COLO829 (cell line): ENCODE results near the gene SND1.
A peak's percentile ranks its signal among the peaks of the same experiment; 100 is the strongest.
"Not testable (repeated sequence)": the region's sequence is repeated elsewhere in the genome, so short reads cannot be mapped to it uniquely, and the experiment has no call there.

Experiments used
- DNase-seq: peaks from one replicate; pipeline ENCODE4 v3.0.0; 2012; ENCODE audit warnings: low spot score

Gene SND1

DNA sequence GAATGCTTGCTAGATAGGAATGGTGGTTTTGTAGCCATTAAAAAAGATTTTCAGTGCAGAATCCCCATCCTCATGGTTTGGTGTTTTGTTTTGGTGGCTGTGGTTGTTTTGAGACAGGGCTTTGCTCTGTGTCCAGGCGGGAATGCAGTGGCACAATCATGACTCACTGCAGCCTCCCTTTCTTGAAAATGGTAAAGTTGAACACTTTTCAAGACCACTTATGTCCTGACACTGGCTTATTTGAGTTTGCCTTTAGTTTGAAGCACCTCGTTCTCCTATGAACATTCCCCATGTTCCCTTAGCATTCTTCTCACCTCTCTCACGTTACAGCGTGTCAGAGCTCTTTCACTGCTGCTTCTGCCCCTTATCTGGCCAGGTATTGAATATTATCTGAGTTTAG, 239.2 kb downstream of the SND1 start:
- DNase-seq = no peak

DNA sequence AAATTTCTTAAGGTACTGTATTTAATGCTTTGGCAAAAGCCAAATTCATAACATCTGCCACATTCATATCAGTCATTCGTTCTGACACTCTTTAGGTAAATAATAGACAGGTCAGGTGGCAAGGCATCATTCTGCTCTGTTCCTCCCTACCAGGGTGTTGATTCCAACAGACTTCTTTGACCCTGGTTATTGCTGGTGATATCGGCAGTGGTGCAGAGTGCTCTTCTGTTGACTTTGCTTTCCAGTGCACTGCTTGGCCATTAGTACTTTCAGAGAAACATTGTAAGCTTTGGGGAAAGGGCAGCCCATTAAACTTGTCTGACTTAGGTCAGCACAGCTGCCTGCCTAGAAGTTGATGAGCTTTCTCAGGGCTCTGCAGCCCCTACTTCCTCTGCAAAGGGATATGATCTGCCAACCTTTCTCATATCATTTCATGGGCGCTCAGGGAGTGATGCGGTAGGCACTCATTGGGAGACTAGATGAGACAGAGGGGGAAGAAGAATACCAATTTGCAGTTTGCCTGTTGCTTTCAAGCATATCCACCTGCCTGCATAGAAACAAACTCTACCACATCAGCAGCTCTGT, 240.0 kb downstream of the SND1 start:
- DNase-seq = no peak

GRCh38 chr7:127892488-127893314, 240.7 kb downstream of the SND1 start:
- no peak for DNase-seq

DNA sequence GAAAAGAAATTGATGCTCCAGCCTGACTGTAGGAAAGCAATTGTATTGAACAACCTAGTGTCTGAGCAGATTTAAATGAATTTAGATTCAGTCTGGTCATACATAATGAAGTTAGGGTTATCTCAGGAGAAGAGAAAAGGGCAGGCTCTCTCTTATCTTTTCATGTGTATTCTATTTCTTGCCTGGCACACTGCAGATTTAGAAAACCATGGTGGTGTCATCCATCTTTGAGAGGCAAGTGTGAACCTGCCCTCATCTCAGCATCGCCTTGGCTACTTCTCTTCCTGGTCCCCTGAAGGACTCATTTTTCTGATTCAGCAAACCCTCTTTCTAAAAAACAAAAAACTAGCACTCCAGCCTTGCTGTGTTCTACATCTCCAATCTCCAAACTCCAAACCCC, 241.6 kb downstream of the SND1 start:
- DNase-seq = no peak

DNA sequence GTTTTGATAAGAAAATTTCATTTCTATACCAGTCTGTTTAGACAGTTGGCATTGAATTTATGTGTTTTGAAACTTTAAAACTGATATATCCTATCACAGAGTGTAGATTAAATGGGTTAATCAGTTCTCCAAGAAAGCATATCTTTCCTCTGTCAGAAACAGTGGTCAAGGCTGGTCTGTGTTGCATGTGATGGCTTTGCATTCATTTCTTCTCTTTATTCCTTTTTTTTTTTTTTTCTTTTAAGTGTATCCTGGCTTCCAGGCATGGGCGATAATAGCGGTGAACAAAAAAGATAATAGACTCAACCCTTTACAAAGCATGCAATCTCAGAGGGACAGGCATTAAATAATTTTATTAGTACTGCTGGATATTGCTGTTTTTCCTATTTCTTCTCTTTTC, 242.6 kb downstream of the SND1 start:
- DNase-seq = no peak

DNA sequence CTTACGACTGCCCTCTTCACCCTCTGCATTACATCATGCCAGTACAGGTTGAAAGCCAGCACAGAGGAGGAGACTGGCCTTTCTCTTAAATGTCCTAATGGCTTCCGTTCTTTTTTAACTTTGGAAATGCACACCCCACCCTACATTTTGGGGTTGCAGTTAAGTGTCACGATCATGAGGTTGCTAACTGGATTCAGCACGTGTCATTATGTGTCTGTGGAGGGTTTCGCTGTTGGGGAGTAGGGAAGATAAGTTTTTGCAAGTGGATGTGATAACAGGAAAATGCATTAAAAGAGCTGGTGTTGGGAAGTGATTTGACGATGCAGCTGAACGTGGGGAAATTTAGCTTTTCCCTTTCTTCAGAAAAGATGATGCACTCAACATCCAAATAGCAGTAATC, 243.4 kb downstream of the SND1 start:
- DNase-seq = no peak

- DNase-seq = peak; percentile 47
Observed at GRCh38 chr7:127895814-127896280, 243.9 kb downstream of the SND1 start.

- DNase-seq = no peak
Observed at GRCh38 chr7:127896659-127897058, 244.7 kb downstream of the SND1 start.

DNA sequence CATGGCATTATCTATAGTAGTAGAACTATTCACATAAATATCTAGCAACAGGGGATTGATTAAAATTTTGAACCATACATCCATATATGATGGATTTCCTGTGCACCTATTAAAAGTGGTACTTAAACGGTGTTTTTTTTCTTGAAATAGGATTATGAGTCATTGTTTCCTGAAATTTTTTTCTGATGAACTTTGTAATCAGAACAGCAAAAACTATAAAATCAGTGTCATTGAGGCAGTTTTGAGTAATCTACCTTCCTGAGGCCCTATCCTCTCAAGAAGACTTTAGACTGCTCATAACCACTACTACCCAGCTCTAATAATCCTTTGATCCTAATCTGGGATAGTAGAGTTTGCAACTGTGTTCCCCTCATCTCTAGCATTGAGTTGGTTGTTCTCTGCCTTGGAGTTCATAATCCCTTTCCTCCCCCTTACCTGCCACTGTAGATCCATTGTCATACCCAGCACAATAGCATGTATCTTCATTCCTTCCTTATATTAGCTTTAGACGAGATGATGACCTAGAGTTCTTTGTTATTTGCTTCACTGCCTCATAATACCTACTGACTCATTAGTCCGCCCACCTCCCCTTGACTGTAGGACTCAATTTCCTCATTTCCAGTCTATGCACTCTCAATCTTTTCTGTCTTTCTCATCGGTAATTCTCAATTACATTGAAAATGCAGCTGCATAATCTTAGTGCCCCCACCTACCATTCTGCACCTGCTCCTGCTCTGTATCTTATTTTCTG, 245.9 kb downstream of the SND1 start:
- no peak for DNase-seq

DNA sequence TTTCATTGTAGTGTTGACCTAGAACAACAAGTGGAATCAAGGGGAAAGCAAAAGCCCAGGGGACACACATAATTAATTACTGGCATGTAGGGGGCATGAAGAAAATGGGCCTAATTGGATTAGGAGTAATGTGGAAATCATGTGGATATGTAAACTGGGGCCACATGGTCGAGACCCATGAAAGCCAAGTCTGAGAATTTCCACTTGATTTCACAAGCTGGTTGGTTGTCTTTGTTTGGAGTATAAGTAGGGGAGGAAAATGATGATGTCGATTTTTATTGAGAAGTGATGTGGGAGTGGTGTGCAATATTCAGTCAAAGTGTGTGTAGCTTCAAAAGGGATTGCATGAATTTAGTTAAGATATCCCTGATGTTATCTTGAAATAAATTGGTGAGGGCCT, 247.4 kb downstream of the SND1 start:
- DNase-seq = no peak

- no peak for DNase-seq
Observed at GRCh38 chr7:127900141-127900540, 248.1 kb downstream of the SND1 start.

DNA sequence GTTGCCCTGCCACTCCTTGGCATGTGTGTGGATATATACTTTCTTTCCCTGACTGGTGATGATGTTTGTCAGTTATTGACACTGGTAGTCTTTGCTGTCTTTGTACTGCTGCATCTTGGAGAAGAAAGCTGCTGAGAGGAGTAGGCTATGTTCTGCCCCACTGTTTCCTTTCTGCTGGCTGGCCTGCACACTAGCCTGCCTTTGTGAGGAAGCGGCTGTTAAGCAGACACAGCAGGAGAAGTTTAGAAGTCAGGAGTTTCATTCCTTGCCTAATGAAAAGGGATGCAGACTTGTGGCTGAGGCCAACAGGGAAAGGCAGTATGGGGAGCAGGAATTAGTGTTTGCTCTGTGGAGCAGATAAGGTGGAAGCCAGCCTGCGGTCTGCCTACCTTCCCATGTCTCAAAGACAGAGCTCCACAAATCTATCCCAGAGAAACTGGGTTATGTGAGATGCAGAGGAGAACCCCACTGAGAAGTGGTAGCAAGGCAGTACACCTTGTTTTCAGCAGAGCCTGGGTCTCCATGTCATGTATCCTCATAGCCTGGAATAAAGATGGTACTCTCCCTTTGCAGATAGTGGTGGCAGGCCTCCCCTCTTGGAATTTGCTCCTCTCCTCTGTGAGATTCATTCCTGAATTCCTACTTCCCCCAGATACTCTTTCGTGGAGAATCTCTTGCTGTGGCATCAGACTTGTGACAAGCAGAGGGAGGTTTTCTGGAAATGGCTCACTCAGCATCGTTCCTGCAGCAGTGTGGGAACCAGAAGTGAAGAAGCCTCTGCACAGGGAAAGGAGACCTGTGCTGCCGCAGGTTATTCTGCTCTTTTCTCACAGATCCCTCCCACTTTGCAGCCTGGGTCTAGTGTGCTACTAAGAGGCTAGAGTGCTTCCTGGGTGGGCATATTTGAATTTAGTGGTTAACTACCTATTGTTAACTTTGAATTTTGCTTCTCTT, 249.0 kb downstream of the SND1 start:
- DNase-seq = no peak

DNA sequence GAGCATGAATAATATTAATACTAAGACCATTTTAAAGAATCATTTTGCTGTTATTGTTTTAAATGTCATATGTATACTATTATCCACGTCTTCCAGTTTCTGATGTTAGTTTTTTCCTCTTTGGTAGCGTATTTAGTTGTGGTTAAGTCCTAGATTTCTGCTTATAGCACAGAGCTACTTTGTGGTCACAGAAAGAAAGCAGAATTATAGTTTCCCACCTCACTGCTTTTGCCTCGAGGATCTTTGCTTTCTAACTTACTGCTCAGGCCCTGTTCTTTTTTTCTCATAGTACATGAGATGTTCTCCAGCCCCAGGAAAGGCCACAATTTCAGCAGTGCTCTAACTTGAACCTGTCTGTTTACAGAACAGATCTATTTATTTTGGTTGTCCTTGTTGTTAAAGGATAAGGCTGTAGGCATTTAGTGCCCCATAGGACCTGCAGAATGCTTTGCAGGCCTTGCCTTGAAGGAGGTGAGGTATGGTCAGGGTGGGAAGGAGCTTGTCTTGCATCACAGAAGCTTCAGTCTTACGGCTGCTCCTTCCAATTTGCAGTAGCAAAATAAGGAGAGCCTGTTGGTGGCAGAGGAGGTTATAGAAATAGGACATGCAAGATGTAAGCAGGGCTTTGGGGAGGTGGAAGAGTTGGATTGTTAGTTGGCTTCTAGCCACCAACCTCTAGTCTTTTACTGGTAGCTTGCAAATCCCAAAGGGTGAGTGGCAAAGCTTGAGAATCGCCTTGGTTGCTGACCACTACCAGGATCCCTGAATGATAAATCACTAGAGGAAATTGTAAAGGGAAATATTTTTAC, 250.1 kb downstream of the SND1 start:
- no peak for DNase-seq

GRCh38 chr7:127902753-127903152, 250.8 kb downstream of the SND1 start:
- not testable (repeated sequence) for DNase-seq

DNA sequence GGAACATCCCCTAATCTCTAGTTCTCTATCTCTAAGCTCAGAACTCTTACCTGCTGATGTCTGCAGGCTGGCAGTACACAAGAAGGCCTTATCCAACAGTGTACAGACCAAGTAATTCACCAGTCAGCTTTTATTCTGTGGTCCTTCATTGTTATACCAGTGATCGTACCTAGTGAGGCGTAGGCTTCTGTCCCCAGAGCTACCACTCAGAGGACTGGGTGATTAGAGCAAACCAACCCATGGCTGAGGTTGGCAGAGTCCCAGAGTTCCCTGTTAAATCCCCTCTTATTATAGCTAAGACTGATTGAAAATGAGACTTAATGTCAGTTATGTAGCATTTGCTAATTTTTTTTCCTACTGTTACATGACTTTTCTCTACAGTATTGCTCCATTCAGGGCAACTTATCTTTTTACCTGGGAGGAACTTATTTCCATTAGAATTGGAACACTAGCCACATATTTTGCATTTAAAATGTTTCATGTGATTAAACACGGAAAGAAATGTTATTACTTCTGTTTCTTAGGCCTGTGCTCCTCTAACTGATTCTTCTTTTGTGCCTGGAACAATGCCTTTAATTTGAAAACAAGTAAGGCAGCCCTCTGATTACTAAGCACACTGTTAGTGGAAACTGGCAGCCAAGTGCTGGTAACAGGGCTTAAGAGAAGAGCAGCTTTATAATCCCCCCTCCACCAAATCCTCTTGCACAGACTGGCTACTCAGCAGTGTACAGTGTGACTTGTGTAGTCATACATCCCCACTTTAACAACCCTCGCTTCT, 252.1 kb downstream of the SND1 start:
- no peak for DNase-seq

- DNase-seq = no peak
Observed at GRCh38 chr7:127904670-127904985, 252.6 kb downstream of the SND1 start.

- DNase-seq = no peak
Observed at GRCh38 chr7:127905021-127905420, 253.0 kb downstream of the SND1 start.

- DNase-seq = no peak
Observed at GRCh38 chr7:127905491-127906330, 253.7 kb downstream of the SND1 start.
